H9 (cell line): ENCODE results near the gene GMPR2. TPM values are rescaled to one million over a fixed set of nuclear protein-coding genes. Genes with fewer than 3 reads are reported as not detected.

Source experiments
- DNase-seq: peaks from one replicate; pipeline ENCODE4 v3.0.0-alpha.2; 2017
- H2AFZ ChIP-seq: one replicate; pipeline ENCODE4 v1.6.1; 2013; ENCODE audit warnings: mild to moderate bottlenecking, low read length, control low read depth, moderate library complexity
- H2AK5ac ChIP-seq: 2 replicates; pipeline ENCODE4 v1.6.1; 2013; ENCODE audit warnings: low read length, control low read depth, mixed read lengths; ENCODE audit not compliant: insufficient read length
- H2BK120ac ChIP-seq: one replicate; pipeline ENCODE4 v1.6.1; 2013; ENCODE audit warnings: low read depth, mild to moderate bottlenecking, low read length, control low read depth, inconsistent platforms; ENCODE audit not compliant: poor library complexity, severe bottlenecking
- H2BK12ac ChIP-seq: 2 replicates; pipeline ENCODE4 v1.6.1; 2013; ENCODE audit warnings: low read length, control low read depth, mixed read lengths, low read depth; ENCODE audit not compliant: insufficient read length
- H2BK15ac ChIP-seq: 2 replicates; pipeline ENCODE4 v1.6.1; 2013; ENCODE audit warnings: low read depth, low read length, control low read depth
- H2BK20ac ChIP-seq: one replicate; pipeline ENCODE4 v1.6.1; 2013; ENCODE audit warnings: low read depth, mild to moderate bottlenecking, low read length, control low read depth, inconsistent platforms; ENCODE audit not compliant: poor library complexity, severe bottlenecking
- H2BK5ac ChIP-seq: 2 replicates; pipeline ENCODE4 v1.6.1; 2013; ENCODE audit warnings: low read length, control low read depth, mixed read lengths; ENCODE audit not compliant: insufficient read length
- H3K14ac ChIP-seq: 2 replicates; pipeline ENCODE4 v1.6.1; 2013; ENCODE audit warnings: low read length, control low read depth; ENCODE audit not compliant: insufficient read depth
- H3K18ac ChIP-seq: 2 replicates; pipeline ENCODE4 v1.6.1; 2013; ENCODE audit warnings: low read depth, mild to moderate bottlenecking, mixed read lengths, low read length, control low read depth; ENCODE audit not compliant: insufficient read length
- H3K23ac ChIP-seq: 2 replicates; pipeline ENCODE4 v1.6.1; 2013; ENCODE audit warnings: low read length, control low read depth, mixed read lengths, low read depth; ENCODE audit not compliant: insufficient read length
- H3K23me2 ChIP-seq: 2 replicates; pipeline ENCODE4 v1.6.1; 2013; ENCODE audit warnings: low read depth, mild to moderate bottlenecking, mixed read lengths, low read length, control low read depth; ENCODE audit not compliant: insufficient read length, poor library complexity, severe bottlenecking
- H3K27ac ChIP-seq: 2 replicates; pipeline ENCODE4 v1.5.1; 2013; ENCODE audit warnings: low read length, control low read depth, mixed read lengths, low read depth; ENCODE audit not compliant: insufficient read length
- H3K27me3 ChIP-seq: 2 replicates; pipeline ENCODE4 v1.6.1; 2013; ENCODE audit warnings: low read length, control low read depth, inconsistent platforms; ENCODE audit not compliant: insufficient read depth
- H3K4ac ChIP-seq: 2 replicates; pipeline ENCODE4 v1.6.1; 2013; ENCODE audit warnings: low read depth, mild to moderate bottlenecking, control low read depth, inconsistent platforms, low read length, moderate library complexity
- H3K4me1 ChIP-seq: 2 replicates; pipeline ENCODE4 v1.6.1; 2013; ENCODE audit warnings: low read length, control low read depth, inconsistent platforms; ENCODE audit not compliant: insufficient read depth
- H3K4me2 ChIP-seq: 2 replicates; pipeline ENCODE4 v1.6.1; 2013; ENCODE audit warnings: low read length, control low read depth, mixed read lengths; ENCODE audit not compliant: insufficient read length, insufficient read depth
- H3K56ac ChIP-seq: 2 replicates; pipeline ENCODE4 v1.6.1; 2013; ENCODE audit warnings: low read depth, mild to moderate bottlenecking, mixed read lengths, low read length, control low read depth; ENCODE audit not compliant: insufficient read length
- H3K79me1 ChIP-seq: 2 replicates; pipeline ENCODE4 v1.6.1; 2013; ENCODE audit warnings: low read depth, mild to moderate bottlenecking, moderate library complexity, low read length, control low read depth, inconsistent platforms; ENCODE audit not compliant: insufficient read depth, poor library complexity, severe bottlenecking
- H3K79me2 ChIP-seq: 2 replicates; pipeline ENCODE4 v1.6.1; 2013; ENCODE audit warnings: low read length, control low read depth, inconsistent platforms; ENCODE audit not compliant: insufficient read depth
- H3K9ac ChIP-seq: 2 replicates; pipeline ENCODE4 v1.6.1; 2013; ENCODE audit warnings: low read length, control low read depth, mixed read lengths; ENCODE audit not compliant: insufficient read length; ENCODE audit errors: extremely low read depth
- H3K9me3 ChIP-seq: one replicate; pipeline ENCODE4 v1.6.1; 2013; ENCODE audit warnings: low read depth, low read length, inconsistent platforms; ENCODE audit not compliant: control insufficient read depth
- H3T11ph ChIP-seq: one replicate; pipeline ENCODE4 v1.6.1; 2013; ENCODE audit warnings: mild to moderate bottlenecking, low read length, control low read depth, inconsistent platforms
- H4K20me1 ChIP-seq: one replicate; pipeline ENCODE4 v1.6.1; 2013; ENCODE audit not compliant: control insufficient read depth, insufficient read length, insufficient read depth
- H4K5ac ChIP-seq: 2 replicates; pipeline ENCODE4 v1.6.1; 2013; ENCODE audit warnings: low read depth, mild to moderate bottlenecking, mixed read lengths, low read length, control low read depth; ENCODE audit not compliant: insufficient read length
- H4K8ac ChIP-seq: replicated peaks from 2 replicates; pipeline ENCODE4 v1.6.1; 2013; ENCODE audit warnings: low read length, control low read depth, mixed read lengths, low read depth; ENCODE audit not compliant: insufficient read length
- H4K91ac ChIP-seq: 2 replicates; pipeline ENCODE4 v1.6.1; 2013; ENCODE audit warnings: low read depth, mild to moderate bottlenecking, moderate library complexity, mixed read lengths, low read length, control low read depth; ENCODE audit not compliant: insufficient read length
- H3K27ac Mint-ChIP-seq, 3 experiments: 2 replicates in 2 of 3; 3 replicates in 1 of 3; pipeline ENCODE4 v1.8.0; 2020 to 2021; ENCODE audit warnings: mixed read lengths in 3 of 3, mild to moderate bottlenecking in 1 of 3, moderate library complexity in 1 of 3
- H3K27me3 Mint-ChIP-seq: 2 replicates; pipeline ENCODE4 v1.8.0; 2021; ENCODE audit warnings: low read depth, mild to moderate bottlenecking, moderate library complexity, mixed read lengths
- H3K36me3 Mint-ChIP-seq, 3 experiments: 2 replicates in 2 of 3; 3 replicates in 1 of 3; pipeline ENCODE4 v1.8.0; 2020 to 2021; ENCODE audit warnings: low read depth in 3 of 3, mixed read lengths in 3 of 3; ENCODE audit not compliant: insufficient read depth in 1 of 3
- H3K4me1 Mint-ChIP-seq, 2 experiments: 2 replicates each; pipeline ENCODE4 v1.8.0; 2020; ENCODE audit warnings: mixed read lengths in 2 of 2
- H3K4me3 Mint-ChIP-seq, 2 experiments: 2 replicates in 1 of 2; 3 replicates in 1 of 2; pipeline ENCODE4 v1.8.0; 2020 to 2021; ENCODE audit warnings: mild to moderate bottlenecking in 2 of 2, mixed read lengths in 2 of 2, moderate library complexity in 1 of 2
- H3K9me3 Mint-ChIP-seq, 2 experiments: 2 replicates in 1 of 2; 3 replicates in 1 of 2; pipeline ENCODE4 v1.8.0; 2020; ENCODE audit warnings: mild to moderate bottlenecking in 2 of 2, mixed read lengths in 2 of 2, moderate library complexity in 1 of 2
- WGBS: extraction: QIAGEN DNeasy Blood & Tissue Kit; methylation state at CpG from one replicate; pipeline ENCODE4 v1.1.7; 2013; ENCODE audit warnings: missing lambda C conversion rate, low lambda C conversion rate, mixed read lengths; ENCODE audit not compliant: insufficient read length; ENCODE audit errors: extremely low coverage; 5-methylcytosine and 5-hydroxymethylcytosine counted together
- total RNA-seq: library from RNA; stranded (reverse); gene quantifications from 2 replicates; pipeline ENCODE4 v1.2.1, GENCODE V29; 2021
- TF ChIP-seq, protein P1 (sequence below): fragments of 200-600 bp; sonication (generic); conservative IDR thresholded peaks from 3 replicates; pipeline ENCODE4 v1.8.0; 2021; ENCODE audit warnings: antibody characterized with exemption, mild to moderate bottlenecking

The GMPR2 gene
- total RNA-seq, 1 experiment from 2014 or later = 84.7 TPM

DNA sequence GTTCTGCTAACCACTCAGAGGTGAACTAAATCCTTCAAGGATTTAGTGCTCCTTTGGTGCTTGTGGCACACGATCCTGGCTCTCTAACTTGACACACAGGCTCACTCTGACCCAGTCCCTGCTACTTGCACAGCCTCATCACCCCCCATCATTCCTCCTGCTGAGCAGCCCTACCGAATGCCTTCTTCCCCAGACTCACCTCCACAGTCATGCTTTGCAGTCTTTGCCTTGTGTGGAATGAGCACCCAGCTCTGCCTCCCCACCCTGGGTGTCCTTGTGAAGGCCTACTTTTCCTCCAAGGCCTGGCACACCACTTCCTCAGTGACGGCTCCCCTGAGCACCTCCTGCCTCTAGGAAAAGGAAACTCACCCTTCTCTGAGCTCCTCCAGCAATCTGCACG, 17.6 kb downstream of the GMPR2 start:
- H3K4me1 ChIP-seq = no peaks in the 10 kb centered on the region
- WGBS = no CpG with 5 or more reads among the region's 4 CpGs

More for the DNA sequence above, 17.6 kb downstream of the GMPR2 start:
- H3K56ac ChIP-seq = no peak overlapping the region
- H3K4me2 ChIP-seq = no peak overlapping the region
- no peaks in the 10 kb centered on the region for H3K9me3 ChIP-seq
- Mint-ChIP-seq H3K27ac (no peak overlapping the region), H3K9me3 (no peaks in the 10 kb centered on the region), H3K27me3 (peaks cover 2% of the 10 kb centered on the region; the same call in 1 of the 2 replicates), H3K36me3 (no peaks in the 10 kb centered on the region), H3K4me1 (no peaks in the 10 kb centered on the region), H3K4me3 (no peak overlapping the region)
- no peak overlapping the region for H4K8ac ChIP-seq
- DNase-seq = no peak
- H4K91ac ChIP-seq = no peak overlapping the region
- H3K27me3 ChIP-seq = no peaks in the 10 kb centered on the region
- H3K23ac ChIP-seq = no peak overlapping the region
- no peak overlapping the region for H2BK12ac ChIP-seq
- no peak overlapping the region for H3K9ac ChIP-seq
- H3K18ac ChIP-seq = no peak overlapping the region
- TF ChIP-seq, protein P1, sequence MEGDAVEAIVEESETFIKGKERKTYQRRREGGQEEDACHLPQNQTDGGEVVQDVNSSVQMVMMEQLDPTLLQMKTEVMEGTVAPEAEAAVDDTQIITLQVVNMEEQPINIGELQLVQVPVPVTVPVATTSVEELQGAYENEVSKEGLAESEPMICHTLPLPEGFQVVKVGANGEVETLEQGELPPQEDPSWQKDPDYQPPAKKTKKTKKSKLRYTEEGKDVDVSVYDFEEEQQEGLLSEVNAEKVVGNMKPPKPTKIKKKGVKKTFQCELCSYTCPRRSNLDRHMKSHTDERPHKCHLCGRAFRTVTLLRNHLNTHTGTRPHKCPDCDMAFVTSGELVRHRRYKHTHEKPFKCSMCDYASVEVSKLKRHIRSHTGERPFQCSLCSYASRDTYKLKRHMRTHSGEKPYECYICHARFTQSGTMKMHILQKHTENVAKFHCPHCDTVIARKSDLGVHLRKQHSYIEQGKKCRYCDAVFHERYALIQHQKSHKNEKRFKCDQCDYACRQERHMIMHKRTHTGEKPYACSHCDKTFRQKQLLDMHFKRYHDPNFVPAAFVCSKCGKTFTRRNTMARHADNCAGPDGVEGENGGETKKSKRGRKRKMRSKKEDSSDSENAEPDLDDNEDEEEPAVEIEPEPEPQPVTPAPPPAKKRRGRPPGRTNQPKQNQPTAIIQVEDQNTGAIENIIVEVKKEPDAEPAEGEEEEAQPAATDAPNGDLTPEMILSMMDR = no peak
- H2AK5ac ChIP-seq = no peak overlapping the region
- H4K5ac ChIP-seq = no peak overlapping the region
- H3K14ac ChIP-seq = no peak overlapping the region; the same call in 1 of the 2 replicates
- H3K79me2 ChIP-seq = no peaks in the 10 kb centered on the region
- H2BK15ac ChIP-seq = no peak overlapping the region
- no peak overlapping the region for H3K27ac ChIP-seq
- H3K23me2 ChIP-seq = no peaks in the 10 kb centered on the region
- no peak overlapping the region for H2BK5ac ChIP-seq
- no peak overlapping the region for H2AFZ ChIP-seq
- H2BK20ac ChIP-seq = no peak overlapping the region
- no peaks in the 10 kb centered on the region for H4K20me1 ChIP-seq
- H3K4ac ChIP-seq = no peak overlapping the region
- H3K79me1 ChIP-seq = no peaks in the 10 kb centered on the region
- H3T11ph ChIP-seq = no peak overlapping the region
- no peak overlapping the region for H2BK120ac ChIP-seq
